GM23338 (cell line): ENCODE measurements around the gene ZCCHC17. TPM values are rescaled to one million over a fixed set of nuclear protein-coding genes. Genes with fewer than 3 reads are reported as not detected.

Experiments used
- ATAC-seq: fragments of 200-7000 bp; cut with Tn5 transposase; 3 replicates; pipeline ENCODE4 v1.9.1; 2020
- DNase-seq: peaks from one replicate; pipeline ENCODE4 v3.0.0-alpha.2; 2015; ENCODE audit warnings: low spot score
- H2AFZ ChIP-seq: fragments of 200-600 bp; sonication (generic); 2 replicates; pipeline ENCODE4 v1.8.0; 2016; ENCODE audit warnings: antibody characterized with exemption, mild to moderate bottlenecking, moderate library complexity
- H3F3A ChIP-seq: fragments of 200-600 bp; sonication (generic); replicated peaks from 2 replicates; pipeline ENCODE4 v1.8.0; 2017; ENCODE audit warnings: antibody characterized with exemption, mixed run types, low read depth
- H3K27ac ChIP-seq: fragments of 200-600 bp; sonication (generic); 2 replicates; pipeline ENCODE4 v1.6.1; 2016; ENCODE audit warnings: low read depth
- H3K27me3 ChIP-seq: fragments of 200-600 bp; sonication (generic); 2 replicates; pipeline ENCODE4 v1.8.0; 2016; ENCODE audit warnings: mild to moderate bottlenecking, mixed run types, moderate library complexity; ENCODE audit not compliant: insufficient read depth
- H3K36me3 ChIP-seq: fragments of 200-600 bp; sonication (generic); 2 replicates; pipeline ENCODE4 v1.8.0; 2016; ENCODE audit warnings: mild to moderate bottlenecking; ENCODE audit not compliant: insufficient read depth
- H3K4me1 ChIP-seq: fragments of 200-600 bp; sonication (generic); 2 replicates; pipeline ENCODE4 v1.8.0; 2016; ENCODE audit warnings: mild to moderate bottlenecking, moderate library complexity; ENCODE audit not compliant: insufficient read depth
- H3K4me2 ChIP-seq: fragments of 200-600 bp; sonication (generic); 2 replicates; pipeline ENCODE4 v1.7.1; 2017; ENCODE audit warnings: mixed run types
- H3K4me3 ChIP-seq: fragments of 200-600 bp; sonication (generic); 2 replicates; pipeline ENCODE4 v1.6.1; 2016; ENCODE audit warnings: mixed run types
- H3K79me2 ChIP-seq: fragments of 200-600 bp; sonication (generic); replicated peaks from 2 replicates; pipeline ENCODE4 v1.8.0; 2017; ENCODE audit warnings: mild to moderate bottlenecking; ENCODE audit not compliant: insufficient read depth
- H3K9me2 ChIP-seq: fragments of 200-600 bp; sonication (generic); 2 replicates; pipeline ENCODE4 v1.8.0; 2017; ENCODE audit not compliant: insufficient read depth
- H4K20me1 ChIP-seq: fragments of 200-600 bp; sonication (generic); replicated peaks from 2 replicates; pipeline ENCODE4 v1.8.0; 2017; ENCODE audit warnings: mild to moderate bottlenecking; ENCODE audit not compliant: insufficient read depth
- H3K27ac Mint-ChIP-seq: 2 replicates; pipeline ENCODE4 v1.8.0; 2020; ENCODE audit warnings: inconsistent platforms, mild to moderate bottlenecking, moderate library complexity, mixed read lengths
- H3K27me3 Mint-ChIP-seq: 3 replicates; pipeline ENCODE4 v1.8.0; 2022; ENCODE audit warnings: low read depth, mild to moderate bottlenecking, moderate library complexity, mixed read lengths, inconsistent platforms; ENCODE audit not compliant: insufficient read depth, poor library complexity
- H3K36me3 Mint-ChIP-seq: 3 replicates; pipeline ENCODE4 v1.8.0; 2021; ENCODE audit warnings: low read depth, mild to moderate bottlenecking, inconsistent platforms, moderate library complexity, mixed read lengths
- H3K4me1 Mint-ChIP-seq: 3 replicates; pipeline ENCODE4 v1.8.0; 2020; ENCODE audit warnings: mild to moderate bottlenecking, inconsistent platforms, mixed read lengths
- H3K4me3 Mint-ChIP-seq: 3 replicates; pipeline ENCODE4 v1.8.0; 2021; ENCODE audit warnings: moderate library complexity, mild to moderate bottlenecking, inconsistent platforms, mixed read lengths
- H3K9me3 Mint-ChIP-seq: 3 replicates; pipeline ENCODE4 v1.8.0; 2020; ENCODE audit warnings: moderate library complexity, mild to moderate bottlenecking, inconsistent platforms, mixed read lengths
- CREB1 ChIP-seq: fragments of 250-450 bp; sonication (Bioruptor Pico); IDR thresholded peaks from 2 replicates; pipeline ENCODE4 v1.5.0; 2020; ENCODE audit warnings: low read depth, mild to moderate bottlenecking, moderate library complexity
- CTCF ChIP-seq, 2 experiments: fragments of 200-600 bp in 1 of 2; sonication (generic) in 1 of 2; conservative IDR thresholded peaks; 2 replicates each; pipeline versions ENCODE4 v1.5.1 to v1.6.1; 2016 to 2017; ENCODE audit warnings: antibody characterized with exemption in 2 of 2, low read depth in 2 of 2, mild to moderate bottlenecking in 2 of 2, moderate library complexity in 1 of 2
- EZH2phosphoT487 ChIP-seq: fragments of 200-600 bp; sonication (generic); IDR thresholded peaks from one replicate; pipeline ENCODE4 v1.8.1; 2018; ENCODE audit warnings: antibody characterized with exemption; ENCODE audit not compliant: unreplicated experiment
- JUNB ChIP-seq: IDR thresholded peaks from one replicate; pipeline ENCODE4 v1.6.1; 2016; ENCODE audit warnings: antibody characterized with exemption; ENCODE audit not compliant: unreplicated experiment
- ZNF114 ChIP-seq: fragments of 250-450 bp; sonication (Bioruptor Pico); IDR thresholded peaks from 2 replicates; pipeline ENCODE4 v1.5.0; 2020; ENCODE audit warnings: mild to moderate bottlenecking, moderate library complexity
- ZNF331 ChIP-seq: fragments of 250-450 bp; sonication (Bioruptor Pico); IDR thresholded peaks from 2 replicates; pipeline ENCODE4 v1.5.0; 2020; ENCODE audit warnings: low read depth, mild to moderate bottlenecking, moderate library complexity
- ZNF462 ChIP-seq: fragments of 250-450 bp; sonication (Bioruptor Pico); IDR thresholded peaks from 2 replicates; pipeline ENCODE4 v1.5.0; 2020; ENCODE audit warnings: mild to moderate bottlenecking, moderate library complexity
- polyA plus RNA-seq: library from polyadenylated mRNA; unstranded; fragments of >200 nt; fragmentation: Nextera tagmentation; extraction: Ambion mirVana; gene quantifications from 2 replicates; pipeline ENCODE4 v1.2.1, GENCODE V29; 2016
- total RNA-seq: library from RNA; depleted of rRNA; stranded (reverse); fragments of >200 nt; shearing (Covaris generic); gene quantifications from 2 replicates; pipeline ENCODE4 v1.2.3, GENCODE V29; 2014

ZCCHC17 gene
- total and polyA plus RNA-seq, 2 experiments from 2014 or later, result 40.1 to 134 TPM

- TF ChIP-seq ZNF331 (CRISPR knock-in tag) (no peak), ZNF114 (no peak), ZNF462 (no peak)
Measured at GRCh38 chr1:31361607-31362006, 64.8 kb downstream of the ZCCHC17 start (continued).

DNA sequence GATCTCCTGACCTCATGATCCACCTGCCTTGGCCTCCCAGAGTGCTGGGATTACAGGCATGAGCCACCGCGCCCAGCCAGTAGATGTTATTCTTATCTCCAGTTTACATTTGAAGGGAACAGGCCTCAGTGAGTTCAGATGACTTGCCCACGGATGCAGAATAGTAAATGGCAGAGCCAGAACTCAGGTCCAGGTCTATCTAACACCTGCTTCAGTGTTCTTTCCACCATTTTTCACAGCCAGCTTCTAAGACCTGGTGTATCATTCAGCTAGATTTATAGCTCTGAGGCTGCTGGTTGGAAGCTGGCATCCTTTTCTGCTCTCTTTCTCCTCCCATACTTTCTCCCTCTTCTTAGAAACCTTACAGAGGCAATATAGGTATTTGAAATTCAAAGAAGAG lies 65.2 kb downstream of the ZCCHC17 start:
- no peak overlapping the region for H3K4me2 ChIP-seq
- H3K4me1 ChIP-seq, result peaks cover 11% of the 10 kb centered on the region
- no peak for DNase-seq
- H3K9me2 ChIP-seq, result no peaks in the 10 kb centered on the region
- TF ChIP-seq ZNF331 (CRISPR knock-in tag), result no peak
- TF ChIP-seq CREB1 (CRISPR knock-in tag), result no peak
- no peak for TF ChIP-seq ZNF114
- TF ChIP-seq JUNB, result no peak
- TF ChIP-seq EZH2phosphoT487, result no peak
- no peak for TF ChIP-seq CTCF (conservative IDR thresholded peaks at IDR 0.05; ENCODE audit: low read depth in 2 of 2)
- Mint-ChIP-seq H3K27me3 (peaks cover 5% of the 10 kb centered on the region), H3K36me3 (peaks cover 32% of the 10 kb centered on the region), H3K27ac (no peak overlapping the region), H3K9me3 (no peaks in the 10 kb centered on the region), H3K4me1 (peaks cover 15% of the 10 kb centered on the region), H3K4me3 (no peak overlapping the region)
- H3K36me3 ChIP-seq, result 0 out of 2 replicates have a peak, but pooled peaks cover 5% of the 10 kb centered on the region
- H4K20me1 ChIP-seq, result peaks cover 6% of the 10 kb centered on the region
- H3F3A ChIP-seq, result no peaks in the 10 kb centered on the region
- H3K27me3 ChIP-seq, result no peaks in the 10 kb centered on the region
- ATAC-seq, result no peak
- H3K27ac ChIP-seq, result no peak overlapping the region
- H3K4me3 ChIP-seq, result no peak overlapping the region
- H3K79me2 ChIP-seq, result no peaks in the 10 kb centered on the region
- no peak overlapping the region for H2AFZ ChIP-seq
